ENCODE results near the gene ADAT3.
"Not testable (repeated sequence)": the region's sequence is repeated elsewhere in the genome, so short reads cannot be mapped to it uniquely, and the experiment has no call there.

ADAT3 gene

GRCh38 chr19:1863328-1863637, 41.9 kb upstream of the ADAT3 start, which contains the start of gene KLF16:
KLF16 (minus strand) TSS chr19:1863579; CDS start chr19:1863497, 82 bp downstream.
- Mint-ChIP-seq H3K4me3 (peak within 1 kb of the TSS; percentile 93), H3K4me1 (ENCODE audit: low read depth) (peaks cover 40% of the 10 kb centered on the region), H3K9me3 (no peaks in the 10 kb centered on the region), H3K27ac (peak within 1 kb of the TSS; percentile 91), H3K36me3 (ENCODE audit: low read depth) (peaks cover 3% of the 10 kb centered on the region), H3K27me3 (no peaks in the 10 kb centered on the region)

- Mint-ChIP-seq H3K9me3 (no peaks in the 10 kb centered on the region), H3K4me1 (ENCODE audit: low read depth) (peaks cover 35% of the 10 kb centered on the region), H3K4me3 (peak overlapping the region; percentile 74), H3K27me3 (no peaks in the 10 kb centered on the region), H3K27ac (no peak overlapping the region), H3K36me3 (ENCODE audit: low read depth) (peaks cover 3% of the 10 kb centered on the region)
Observed at GRCh38 chr19:1863638-1864479, 41.3 kb upstream of the ADAT3 start.

GRCh38 chr19:1864480-1865171, 40.6 kb upstream of the ADAT3 start:
- Mint-ChIP-seq H3K36me3 (ENCODE audit: low read depth) (peaks cover 3% of the 10 kb centered on the region), H3K9me3 (no peaks in the 10 kb centered on the region), H3K4me3 (peak overlapping the region; percentile 74), H3K4me1 (ENCODE audit: low read depth) (peaks cover 29% of the 10 kb centered on the region), H3K27me3 (no peaks in the 10 kb centered on the region), H3K27ac (peak overlapping the region; percentile 83)

DNA sequence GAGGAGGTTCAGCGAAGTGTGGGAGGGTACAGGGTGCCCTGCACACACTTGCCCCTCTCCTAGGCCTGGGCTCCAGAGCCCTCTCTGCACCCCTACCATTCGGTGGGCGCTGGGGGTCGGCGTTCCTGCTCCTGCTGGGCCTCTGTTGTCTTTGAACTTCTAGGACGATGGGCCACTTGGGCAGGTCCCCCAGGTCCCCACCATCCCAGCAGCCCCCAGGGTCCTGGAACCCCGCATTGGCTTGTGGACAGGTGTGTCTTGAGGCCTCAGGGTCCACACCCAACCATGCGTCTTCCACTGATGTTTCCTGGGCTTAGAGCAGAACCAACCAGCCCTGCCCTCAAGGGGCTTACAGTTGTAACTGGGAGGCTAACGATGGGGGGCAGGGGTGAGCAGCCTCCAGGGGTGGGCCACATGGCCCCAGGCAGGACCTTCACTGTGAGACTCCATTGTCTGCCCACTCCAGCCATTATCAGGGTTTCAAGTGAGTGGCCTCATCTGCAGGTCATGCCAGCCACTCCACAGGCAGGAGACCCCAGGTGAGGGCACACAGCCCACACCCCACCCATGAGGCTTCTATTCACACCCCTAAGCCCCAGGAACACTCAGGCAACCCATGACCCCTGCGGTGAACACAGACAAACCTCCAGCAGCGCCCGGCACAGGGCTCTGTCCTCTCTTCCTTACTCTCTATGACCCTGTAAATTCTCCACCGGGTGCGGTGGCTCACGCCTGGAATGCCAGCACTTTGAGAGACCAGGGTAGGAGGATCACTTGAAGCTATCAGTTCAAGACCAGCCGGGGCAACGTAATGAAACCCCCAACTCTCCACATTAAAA, 39.8 kb upstream of the ADAT3 start:
- Mint-ChIP-seq H3K27ac (peak overlapping the region; percentile 83), H3K27me3 (no peaks in the 10 kb centered on the region), H3K4me1 (ENCODE audit: low read depth) (peaks cover 22% of the 10 kb centered on the region), H3K9me3 (no peaks in the 10 kb centered on the region), H3K36me3 (ENCODE audit: low read depth) (peaks cover 3% of the 10 kb centered on the region), H3K4me3 (peak overlapping the region; percentile 74)

GRCh38 chr19:1866693-1867348, 38.4 kb upstream of the ADAT3 start:
- Mint-ChIP-seq H3K4me3 (no peak overlapping the region), H3K27me3 (no peaks in the 10 kb centered on the region), H3K36me3 (ENCODE audit: low read depth) (no peaks in the 10 kb centered on the region), H3K4me1 (ENCODE audit: low read depth) (peaks cover 7% of the 10 kb centered on the region), H3K9me3 (no peaks in the 10 kb centered on the region), H3K27ac (peak overlapping the region; percentile 68)

DNA sequence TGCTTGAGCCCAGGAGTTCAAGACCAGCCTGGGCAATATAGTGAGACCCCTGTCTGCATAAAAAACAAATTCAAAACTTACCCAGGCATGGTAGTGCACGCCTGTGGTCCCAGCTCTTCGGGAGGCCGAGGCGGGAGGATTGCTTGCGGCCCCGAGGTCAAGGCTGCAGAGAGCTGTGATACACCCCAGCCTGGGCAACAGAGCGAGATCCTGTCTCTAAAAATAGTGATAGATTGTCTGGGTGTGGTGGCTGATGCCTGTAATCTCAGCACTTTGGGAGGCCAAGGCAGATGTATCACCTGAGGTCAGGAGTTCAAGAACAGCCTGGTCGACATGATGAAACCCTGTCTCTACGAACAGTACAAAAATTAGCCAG, 37.9 kb upstream of the ADAT3 start:
- no peak overlapping the region for H3K4me3 Mint-ChIP-seq
- H3K27ac Mint-ChIP-seq, result peak overlapping the region; percentile 68
- H3K27me3 Mint-ChIP-seq, result no peaks in the 10 kb centered on the region
- no peaks in the 10 kb centered on the region for H3K9me3 Mint-ChIP-seq
- H3K36me3 Mint-ChIP-seq (ENCODE audit: low read depth), result no peaks in the 10 kb centered on the region
- H3K4me1 Mint-ChIP-seq (ENCODE audit: low read depth), result peaks cover 5% of the 10 kb centered on the region

DNA sequence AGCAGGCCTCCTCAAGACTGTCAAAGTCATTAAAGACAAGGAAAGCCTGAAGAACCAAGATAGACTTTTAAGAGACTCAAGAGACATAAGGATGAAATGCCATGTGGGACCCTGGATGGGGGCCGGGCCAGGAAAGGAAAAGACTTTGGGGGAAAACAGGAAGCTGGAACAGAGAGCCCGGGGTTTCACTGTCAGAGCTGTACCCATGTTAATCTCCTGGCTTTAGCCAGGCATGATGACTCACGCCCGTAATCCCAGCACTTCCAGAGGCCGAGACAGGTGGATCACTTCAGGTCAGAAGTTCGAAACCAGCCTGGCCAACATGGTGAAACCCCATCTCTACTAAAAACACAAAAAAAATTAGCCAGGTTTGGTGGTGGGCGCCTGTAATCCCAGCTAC, 36.2 kb upstream of the ADAT3 start:
- Mint-ChIP-seq H3K27me3 (no peaks in the 10 kb centered on the region), H3K27ac (no peak overlapping the region), H3K4me3 (no peak overlapping the region), H3K4me1 (ENCODE audit: low read depth) (peaks cover 10% of the 10 kb centered on the region), H3K36me3 (ENCODE audit: low read depth) (peaks cover 2% of the 10 kb centered on the region), H3K9me3 (no peaks in the 10 kb centered on the region)

DNA sequence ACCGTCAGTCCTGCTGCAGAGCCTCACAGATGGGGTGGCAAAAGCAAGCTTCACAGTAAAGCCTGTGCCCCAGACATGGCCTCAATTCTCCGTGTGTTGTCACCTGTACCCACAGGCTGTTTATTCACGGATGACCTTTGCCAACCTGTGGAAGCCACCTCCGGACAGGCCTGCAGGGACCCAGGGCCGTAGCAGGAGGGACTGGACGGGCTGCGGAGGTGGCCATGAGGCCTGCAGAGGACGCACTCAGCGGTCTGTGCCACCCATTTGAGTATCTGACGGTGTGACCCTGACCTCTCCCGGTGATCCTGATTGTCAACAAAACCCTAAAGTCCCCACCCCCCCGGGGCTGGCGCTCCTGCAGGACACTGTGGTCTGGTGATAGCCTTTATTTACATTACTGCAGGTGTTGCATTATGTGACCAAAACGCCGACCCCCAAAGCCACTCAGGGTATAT, 34.0 kb upstream of the ADAT3 start:
- Mint-ChIP-seq H3K9me3 (no peaks in the 10 kb centered on the region), H3K27me3 (no peaks in the 10 kb centered on the region), H3K36me3 (ENCODE audit: low read depth) (peaks cover 19% of the 10 kb centered on the region), H3K27ac (no peak overlapping the region), H3K4me3 (no peak overlapping the region), H3K4me1 (ENCODE audit: low read depth) (peaks cover 20% of the 10 kb centered on the region)

DNA sequence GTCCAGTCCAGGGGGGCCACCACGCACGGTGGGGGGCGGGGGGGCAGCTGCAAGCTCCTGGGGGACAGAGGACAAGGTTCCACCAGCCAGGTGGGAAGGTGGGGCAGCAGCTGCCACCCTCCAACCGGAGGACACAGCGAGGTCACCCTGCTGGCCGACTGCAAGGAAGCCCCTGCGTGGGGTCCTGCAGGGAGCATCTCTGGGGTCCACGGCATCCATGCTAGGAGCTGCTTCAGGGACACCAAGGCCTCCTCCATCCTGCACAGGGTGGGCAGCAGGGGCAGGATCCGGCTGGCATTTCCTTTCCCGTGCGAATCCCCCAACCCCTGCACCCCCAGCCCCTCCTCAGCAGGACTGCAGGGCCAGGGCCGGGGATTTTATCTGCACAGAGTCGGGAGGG, 33.6 kb upstream of the ADAT3 start:
- Mint-ChIP-seq H3K27me3 (no peaks in the 10 kb centered on the region), H3K27ac (no peak overlapping the region), H3K4me1 (ENCODE audit: low read depth) (peaks cover 25% of the 10 kb centered on the region), H3K36me3 (ENCODE audit: low read depth) (peaks cover 19% of the 10 kb centered on the region), H3K4me3 (no peak overlapping the region), H3K9me3 (no peaks in the 10 kb centered on the region)

- Mint-ChIP-seq H3K4me1 (ENCODE audit: low read depth) (peaks cover 27% of the 10 kb centered on the region), H3K27me3 (no peaks in the 10 kb centered on the region), H3K4me3 (no peak overlapping the region), H3K27ac (no peak overlapping the region), H3K36me3 (ENCODE audit: low read depth) (peaks cover 19% of the 10 kb centered on the region), H3K9me3 (no peaks in the 10 kb centered on the region)
Observed at GRCh38 chr19:1872807-1873523, 32.2 kb upstream of the ADAT3 start.

DNA sequence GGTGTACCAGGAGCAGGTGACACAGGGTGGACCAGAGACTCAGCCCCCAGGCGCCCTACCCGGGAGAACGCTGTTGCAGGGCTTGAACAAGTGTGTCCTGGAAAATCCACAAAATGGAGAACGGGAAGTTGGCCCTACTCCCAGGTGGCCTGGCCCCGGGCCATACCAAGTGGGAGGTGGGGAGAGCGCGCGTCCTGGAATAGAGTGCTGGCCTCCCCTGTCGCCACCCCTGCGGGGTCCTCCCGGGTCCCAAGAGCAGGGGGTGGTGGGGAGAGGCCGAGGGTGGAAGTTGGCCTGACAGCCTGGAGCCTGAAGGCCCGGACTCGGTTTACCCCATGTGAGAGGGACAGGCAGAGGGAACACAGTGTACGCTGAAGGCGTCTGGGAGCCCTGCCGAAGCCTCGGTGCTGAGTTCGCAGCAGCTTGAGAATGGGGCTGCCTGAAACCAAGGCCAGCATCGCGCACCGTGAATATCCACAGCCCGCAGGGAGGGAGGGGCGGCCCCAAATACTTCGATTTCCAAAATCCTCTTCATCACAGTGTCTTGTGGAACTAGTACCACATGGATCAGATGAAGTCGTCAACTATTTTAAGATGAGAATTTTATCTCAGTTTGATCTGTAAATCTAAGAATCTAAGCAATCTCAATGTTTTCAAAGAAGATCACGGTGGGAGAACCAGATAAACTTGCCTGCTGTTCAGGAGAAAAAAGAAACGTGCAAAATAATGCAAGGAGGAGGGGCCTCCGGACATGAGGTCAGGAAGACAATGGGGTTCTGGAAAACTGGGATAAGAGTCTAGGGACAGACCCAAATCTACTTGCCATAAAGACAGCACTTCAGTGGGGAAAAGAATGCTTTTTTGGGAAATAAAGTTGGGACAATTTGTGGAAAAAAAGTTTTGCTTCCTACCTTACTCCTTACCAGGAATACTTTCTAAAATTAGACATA, 31.4 kb upstream of the ADAT3 start:
- Mint-ChIP-seq H3K4me3 (peak overlapping the region; percentile 99), H3K36me3 (ENCODE audit: low read depth) (peaks cover 19% of the 10 kb centered on the region), H3K27ac (peak overlapping the region; percentile 95), H3K4me1 (ENCODE audit: low read depth) (peaks cover 27% of the 10 kb centered on the region), H3K9me3 (no peaks in the 10 kb centered on the region), H3K27me3 (no peaks in the 10 kb centered on the region)

DNA sequence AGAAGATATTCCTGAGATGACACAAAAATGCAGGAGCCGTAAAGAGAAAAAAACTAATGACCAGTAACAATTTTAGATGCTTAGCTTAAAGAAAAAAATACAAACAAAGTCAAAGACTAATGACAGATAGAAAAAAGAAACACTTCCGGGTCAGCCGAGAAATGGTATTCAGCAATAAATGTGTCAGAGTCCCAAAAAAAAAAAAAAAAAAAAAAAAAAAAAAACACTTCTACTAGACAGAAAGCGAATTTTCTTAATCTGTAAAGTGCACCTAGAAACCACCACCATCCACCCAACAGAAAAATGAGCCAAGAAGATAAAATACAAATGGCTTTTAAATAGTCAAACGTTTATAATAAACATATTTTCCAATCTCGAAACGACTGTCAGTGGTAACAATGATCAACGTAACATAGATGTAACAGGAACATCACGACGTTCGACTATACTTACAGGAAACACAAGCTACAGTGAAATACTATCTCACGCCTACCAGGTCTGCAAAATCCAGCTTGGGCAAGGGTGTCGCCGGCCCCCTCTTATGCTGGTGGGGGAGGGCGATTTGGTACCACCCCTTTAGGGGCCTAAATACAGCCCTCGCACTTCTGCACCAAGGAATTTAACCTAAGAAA, 30.5 kb upstream of the ADAT3 start:
- Mint-ChIP-seq H3K9me3 (no peaks in the 10 kb centered on the region), H3K4me3 (peak overlapping the region; percentile 99), H3K27ac (peak overlapping the region; percentile 95), H3K36me3 (ENCODE audit: low read depth) (peaks cover 19% of the 10 kb centered on the region), H3K27me3 (no peaks in the 10 kb centered on the region), H3K4me1 (ENCODE audit: low read depth) (peaks cover 27% of the 10 kb centered on the region)

- peaks cover 19% of the 10 kb centered on the region for H3K36me3 Mint-ChIP-seq (ENCODE audit: low read depth)
- H3K27ac Mint-ChIP-seq, result peak overlapping the region; percentile 95
- not testable (repeated sequence) for H3K9me3 Mint-ChIP-seq, H3K27me3 Mint-ChIP-seq
- H3K4me1 Mint-ChIP-seq (ENCODE audit: low read depth), result peaks cover 27% of the 10 kb centered on the region
- H3K4me3 Mint-ChIP-seq, result peak overlapping the region; percentile 99
Observed at GRCh38 chr19:1875265-1875645, 29.9 kb upstream of the ADAT3 start.

Measured in stimulated activated naive CD8-positive, alpha-beta T cell treated with anti-CD3 and anti-CD28 coated beads, Interleukin-15, Interleukin-2, amounts not matched to agents 100 ng/mL and 50 ng/mL, for 24 hours (primary cell).